Parathyroid adenoma (tissue), 2 donors: ENCODE results near the gene LRP8.

Experiments
- H2AFZ ChIP-seq: fragments of 300-600 bp; sonication (generic); one replicate; pipeline ENCODE4 v1.7.0; 2017; ENCODE audit warnings: antibody characterized with exemption, mild to moderate bottlenecking
- H3K27ac ChIP-seq: fragments of 300-600 bp; sonication (generic); one replicate; pipeline ENCODE4 v1.7.0; 2017
- H3K27me3 ChIP-seq: fragments of 300-600 bp; sonication (generic); one replicate; pipeline ENCODE4 v1.7.0; 2017; ENCODE audit warnings: low read length; ENCODE audit not compliant: control insufficient read depth, insufficient read depth
- H3K36me3 ChIP-seq: fragments of 300-600 bp; sonication (generic); one replicate; pipeline ENCODE4 v1.7.0; 2017; ENCODE audit warnings: low read length; ENCODE audit not compliant: control insufficient read depth, insufficient read depth
- H3K4me1 ChIP-seq: fragments of 300-600 bp; sonication (generic); one replicate; pipeline ENCODE4 v1.7.0; 2017; ENCODE audit warnings: control low read depth
- H3K4me2 ChIP-seq: fragments of 300-600 bp; sonication (generic); one replicate; pipeline ENCODE4 v1.7.0; 2017; ENCODE audit warnings: low read length
- H3K4me3 ChIP-seq: fragments of 300-600 bp; sonication (generic); one replicate; pipeline ENCODE4 v1.7.0; 2017; ENCODE audit warnings: low read depth, low read length
- H3K79me2 ChIP-seq: fragments of 300-600 bp; sonication (generic); one replicate; pipeline ENCODE4 v1.7.0; 2017; ENCODE audit warnings: control low read depth
- H3K9ac ChIP-seq: fragments of 300-600 bp; sonication (generic); one replicate; pipeline ENCODE4 v1.7.0; 2017; ENCODE audit warnings: mild to moderate bottlenecking
- H3K9me3 ChIP-seq: fragments of 300-600 bp; sonication (generic); one replicate; pipeline ENCODE4 v1.7.0; 2017; ENCODE audit warnings: low read length; ENCODE audit not compliant: control insufficient read depth
- TF ChIP-seq, protein P1 (sequence below): fragments of 300-600 bp; sonication (generic); IDR thresholded peaks from one replicate; pipeline ENCODE4 v1.7.0; 2017; ENCODE audit warnings: antibody characterized with exemption, mild to moderate bottlenecking
- donor health status: primary hyperparathyroidism.

LRP8 gene

DNA sequence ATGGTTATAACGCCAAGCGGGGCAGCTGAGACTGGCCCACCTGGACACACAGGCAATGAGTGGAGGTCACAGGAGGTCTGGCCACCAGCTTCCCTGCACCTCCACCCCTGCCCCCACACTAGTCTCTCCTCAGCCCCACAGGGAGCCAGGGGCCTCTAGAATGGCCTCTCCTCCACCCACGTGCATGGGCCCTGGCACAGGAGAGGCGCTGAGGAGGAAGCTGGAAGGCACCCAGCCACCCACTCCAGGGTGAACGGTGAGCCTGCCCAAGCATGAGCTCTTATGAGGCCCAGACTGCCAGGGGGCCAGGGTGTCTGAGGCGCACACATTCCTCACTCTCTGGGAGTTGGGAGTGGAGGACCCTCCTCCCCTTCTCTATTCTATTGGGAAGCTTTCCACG is 22.2 kb downstream of the LRP8 start:
- Histone ChIP-seq H2AFZ (no peak overlapping the region), H3K27me3 (no peaks in the 10 kb centered on the region), H3K36me3 (no peaks in the 10 kb centered on the region), H3K9me3 (no peaks in the 10 kb centered on the region), H3K4me3 (no peak overlapping the region), H3K9ac (no peak overlapping the region), H3K4me2 (no peak overlapping the region), H3K27ac (no peak overlapping the region), H3K79me2 (no peaks in the 10 kb centered on the region), H3K4me1 (no peaks in the 10 kb centered on the region)
- TF ChIP-seq, protein P1, sequence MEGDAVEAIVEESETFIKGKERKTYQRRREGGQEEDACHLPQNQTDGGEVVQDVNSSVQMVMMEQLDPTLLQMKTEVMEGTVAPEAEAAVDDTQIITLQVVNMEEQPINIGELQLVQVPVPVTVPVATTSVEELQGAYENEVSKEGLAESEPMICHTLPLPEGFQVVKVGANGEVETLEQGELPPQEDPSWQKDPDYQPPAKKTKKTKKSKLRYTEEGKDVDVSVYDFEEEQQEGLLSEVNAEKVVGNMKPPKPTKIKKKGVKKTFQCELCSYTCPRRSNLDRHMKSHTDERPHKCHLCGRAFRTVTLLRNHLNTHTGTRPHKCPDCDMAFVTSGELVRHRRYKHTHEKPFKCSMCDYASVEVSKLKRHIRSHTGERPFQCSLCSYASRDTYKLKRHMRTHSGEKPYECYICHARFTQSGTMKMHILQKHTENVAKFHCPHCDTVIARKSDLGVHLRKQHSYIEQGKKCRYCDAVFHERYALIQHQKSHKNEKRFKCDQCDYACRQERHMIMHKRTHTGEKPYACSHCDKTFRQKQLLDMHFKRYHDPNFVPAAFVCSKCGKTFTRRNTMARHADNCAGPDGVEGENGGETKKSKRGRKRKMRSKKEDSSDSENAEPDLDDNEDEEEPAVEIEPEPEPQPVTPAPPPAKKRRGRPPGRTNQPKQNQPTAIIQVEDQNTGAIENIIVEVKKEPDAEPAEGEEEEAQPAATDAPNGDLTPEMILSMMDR: no peak

GRCh38 chr1:53304527-53304926 is 23.3 kb downstream of the LRP8 start:
- no peak overlapping the region for H2AFZ ChIP-seq
- no peaks in the 10 kb centered on the region for H3K4me1 ChIP-seq
- no peaks in the 10 kb centered on the region for H3K79me2 ChIP-seq
- H3K27me3 ChIP-seq: no peaks in the 10 kb centered on the region
- H3K4me3 ChIP-seq: no peak overlapping the region
- no peak overlapping the region for H3K9ac ChIP-seq
- H3K27ac ChIP-seq: no peak overlapping the region
- no peak overlapping the region for H3K4me2 ChIP-seq
- TF ChIP-seq, protein P1: no peak
- H3K9me3 ChIP-seq: no peaks in the 10 kb centered on the region
- H3K36me3 ChIP-seq: no peaks in the 10 kb centered on the region

GRCh38 chr1:53303726-53304515 is 23.9 kb downstream of the LRP8 start:
- Histone ChIP-seq H3K4me2 (no peak overlapping the region), H3K27me3 (no peaks in the 10 kb centered on the region), H3K9ac (no peak overlapping the region), H3K9me3 (no peaks in the 10 kb centered on the region), H3K4me1 (no peaks in the 10 kb centered on the region), H3K4me3 (no peak overlapping the region), H3K36me3 (no peaks in the 10 kb centered on the region), H3K79me2 (no peaks in the 10 kb centered on the region), H2AFZ (no peak overlapping the region), H3K27ac (no peak overlapping the region)
- TF ChIP-seq, protein P1: no peak

GRCh38 chr1:53303243-53303642 is 24.6 kb downstream of the LRP8 start:
- Histone ChIP-seq H3K4me2 (no peak overlapping the region), H3K9me3 (no peaks in the 10 kb centered on the region), H3K27me3 (no peaks in the 10 kb centered on the region), H3K9ac (no peak overlapping the region), H3K27ac (no peak overlapping the region), H3K79me2 (no peaks in the 10 kb centered on the region), H2AFZ (no peak overlapping the region), H3K4me3 (no peak overlapping the region), H3K36me3 (no peaks in the 10 kb centered on the region), H3K4me1 (no peaks in the 10 kb centered on the region)
- TF ChIP-seq, protein P1: no peak

- H3K27ac ChIP-seq: no peak overlapping the region
- H3K79me2 ChIP-seq: no peaks in the 10 kb centered on the region
- no peaks in the 10 kb centered on the region for H3K4me1 ChIP-seq
- H3K27me3 ChIP-seq: no peaks in the 10 kb centered on the region
- H3K4me2 ChIP-seq: no peak overlapping the region
- H3K9me3 ChIP-seq: no peaks in the 10 kb centered on the region
- no peak overlapping the region for H3K9ac ChIP-seq
- no peak overlapping the region for H2AFZ ChIP-seq
- no peak overlapping the region for H3K4me3 ChIP-seq
- H3K36me3 ChIP-seq: no peaks in the 10 kb centered on the region
- TF ChIP-seq, protein P1: no peak
These were observed 28.6 kb downstream of the LRP8 start for GRCh38 chr1:53299233-53299632.
